Gastrocnemius medialis (tissue), 4 donors: ENCODE data around the gene ARL13A. TPM values are rescaled to one million over a fixed set of nuclear protein-coding genes. Genes with fewer than 3 reads are reported as not detected.
A peak's percentile ranks its signal among the peaks of the same experiment; 100 is the strongest.
"Not testable (repeated sequence)": the region's sequence is repeated elsewhere in the genome, so short reads cannot be mapped to it uniquely, and the experiment has no call there.

ENCODE experiments used
- ATAC-seq, 2 donors: fragments of 150-250 bp; one replicate each; pipeline ENCODE4 v1.9.1; 2016
- DNase-seq, 2 donors: peaks; one replicate each; pipeline ENCODE4 v3.0.0-alpha.2; 2019
- H3K27ac ChIP-seq, 4 donors: fragments of 200-600 bp; sonication (generic); 1 replicate in 1 of 4; 2 replicates in 3 of 4; pipeline ENCODE4 v1.5.1; 2016 to 2018; ENCODE audit warnings: mild to moderate bottlenecking in 2 of 4, moderate library complexity in 1 of 4
- H3K27me3 ChIP-seq, 3 donors: fragments of 200-600 bp; sonication (generic) in 2 of 3; 1 replicate in 1 of 3; 2 replicates in 2 of 3; pipeline versions ENCODE4 v1.5.1 to v1.6.0; 2016 to 2019; ENCODE audit warnings: mild to moderate bottlenecking in 1 of 3, moderate library complexity in 1 of 3
- H3K36me3 ChIP-seq, 2 donors: fragments of 200-600 bp; sonication (generic) in 1 of 2; one replicate each; pipeline ENCODE4 v1.5.1; 2017 to 2018
- H3K4me1 ChIP-seq, 2 donors: fragments of 200-600 bp; sonication (generic) in 1 of 2; one replicate each; pipeline ENCODE4 v1.5.1; 2016 to 2017; ENCODE audit warnings: mild to moderate bottlenecking in 2 of 2
- H3K4me3 ChIP-seq, 4 donors: fragments of 200-600 bp; sonication (generic) in 3 of 4; 1 replicate in 1 of 4; 2 replicates in 3 of 4; pipeline ENCODE4 v1.5.1; 2016 to 2019; ENCODE audit warnings: mild to moderate bottlenecking in 2 of 4
- H3K9me3 ChIP-seq, 3 donors: fragments of 200-600 bp; sonication (generic) in 2 of 3; 1 replicate in 1 of 3; 2 replicates in 2 of 3; pipeline ENCODE4 v1.5.1; 2016 to 2019
- CTCF ChIP-seq, 5 experiments: fragments of 450-650 bp in 3 of 5; fragments of 200-600 bp in 2 of 5; sonication (generic) in 2 of 5; IDR thresholded peaks in 4 of 5; conservative IDR thresholded peaks in 1 of 5; 1 replicate in 4 of 5; 2 replicates in 1 of 5; pipeline ENCODE4 v1.5.1; 2016 to 2019; ENCODE audit warnings: antibody characterized with exemption in 5 of 5, mild to moderate bottlenecking in 3 of 5, moderate library complexity in 3 of 5
- POLR2A ChIP-seq, 2 donors: fragments of 450-650 bp; IDR thresholded peaks; one replicate each; pipeline ENCODE4 v1.6.1; 2017; ENCODE audit warnings: antibody characterized with exemption in 2 of 2, mild to moderate bottlenecking in 2 of 2, moderate library complexity in 2 of 2
- in situ Hi-C, 4 donors: fragments of 200-750 bp; cut with MboI; loops; one replicate each; pipeline versions ENCODE4 v1.15.0 to v1.8.0; 2017; ENCODE audit warnings: low sequenced_read_pairs in 4 of 4
- intact Hi-C: fragments of 100-400 bp; cut with DNase I; formaldehyde crosslinking; loops from one replicate; pipeline ENCODE4 v1.15.1; 2023; ENCODE audit warnings: low total_unique reads
- total RNA-seq, 4 donors: library from RNA; depleted of rRNA; stranded (reverse); fragments of >200 nt; gene quantifications; one replicate each; pipeline versions ENCODE4 v1.1.0 to v1.2.3, GENCODE V29; 2016

The ARL13A gene
- total RNA-seq, 4 donors from 2014 or later = not detected

- H3K36me3 ChIP-seq = no peaks in the 10 kb centered on the region
- H3K4me1 ChIP-seq = no peaks in the 10 kb centered on the region
- ATAC-seq (peak; percentile 56 to 78), DNase-seq (peak; percentile 34 to 68)
- intact Hi-C loops = no loop called here
- H3K27me3 ChIP-seq = no peaks in the 10 kb centered on the region
- TF ChIP-seq CTCF (IDR thresholded peaks at IDR 0.05 in 4 of 5, conservative IDR thresholded peaks at IDR 0.05 in 1 of 5) (no peak), POLR2A (IDR thresholded peaks at IDR 0.05) (no peak)
- in situ Hi-C loops = no loop called here
- no peak overlapping the region for H3K4me3 ChIP-seq
- H3K9me3 ChIP-seq = no peaks in the 10 kb centered on the region
- peak overlapping the region in 3 of 4 donors; percentile 54 to 62 (median 61) for H3K27ac ChIP-seq
Observed at GRCh38 chrX:100980608-100981497, 11.3 kb downstream of the ARL13A start.

- H3K4me3 ChIP-seq, in situ Hi-C loops, H3K27me3 ChIP-seq, H3K36me3 ChIP-seq, DNase-seq, H3K9me3 ChIP-seq, ATAC-seq, intact Hi-C loops, H3K4me1 ChIP-seq: not testable (repeated sequence)
- peak overlapping the region in 2 of 4 donors; percentile 35 to 62 for H3K27ac ChIP-seq
Observed at GRCh38 chrX:100981498-100981845, 12.0 kb downstream of the ARL13A start.

- H3K27me3 ChIP-seq = no peaks in the 10 kb centered on the region
- TF ChIP-seq CTCF (IDR thresholded peaks at IDR 0.05 in 4 of 5, conservative IDR thresholded peaks at IDR 0.05 in 1 of 5) (no peak), POLR2A (IDR thresholded peaks at IDR 0.05) (no peak)
- intact Hi-C loops = no loop called here
- no peaks in the 10 kb centered on the region for H3K9me3 ChIP-seq
- H3K4me3 ChIP-seq = no peak overlapping the region
- in situ Hi-C loops = no loop called here
- ATAC-seq = no peak
- DNase-seq = no peak
- H3K4me1 ChIP-seq = no peaks in the 10 kb centered on the region
- H3K36me3 ChIP-seq = no peaks in the 10 kb centered on the region
- no peak overlapping the region for H3K27ac ChIP-seq
Observed at GRCh38 chrX:100984818-100985217, 15.3 kb downstream of the ARL13A start.

GRCh38 chrX:100990139-100990538 is 20.6 kb downstream of the ARL13A start:
- in situ Hi-C loops (no loop called here), intact Hi-C loops (no loop called here)
- ATAC-seq (no peak), DNase-seq (no peak)
- Histone ChIP-seq H3K9me3 (no peaks in the 10 kb centered on the region), H3K27me3 (no peaks in the 10 kb centered on the region), H3K4me1 (no peaks in the 10 kb centered on the region), H3K27ac (no peak overlapping the region), H3K4me3 (no peak overlapping the region), H3K36me3 (no peaks in the 10 kb centered on the region)
- no peak for TF ChIP-seq CTCF (IDR thresholded peaks at IDR 0.05 in 4 of 5, conservative IDR thresholded peaks at IDR 0.05 in 1 of 5)
- TF ChIP-seq POLR2A (IDR thresholded peaks at IDR 0.05) = no peak

GRCh38 chrX:100994352-100995281 is 25.1 kb downstream of the ARL13A start:
- TF ChIP-seq POLR2A (IDR thresholded peaks at IDR 0.05) (no peak), CTCF (IDR thresholded peaks at IDR 0.05 in 4 of 5, conservative IDR thresholded peaks at IDR 0.05 in 1 of 5) (no peak)
- Histone ChIP-seq H3K36me3 (no peaks in the 10 kb centered on the region), H3K27me3 (no peaks in the 10 kb centered on the region), H3K27ac (peak overlapping the region in 3 of 4 donors; percentile 31 to 46 (median 39)), H3K4me3 (no peak overlapping the region), H3K9me3 (no peaks in the 10 kb centered on the region), H3K4me1 (no peaks in the 10 kb centered on the region)
- peak; percentile 83 to 98 for ATAC-seq
- intact Hi-C loops = no loop called here
- peak in 1 of 2 donors; percentile 24 for DNase-seq
- in situ Hi-C loops = no loop called here
